ENCODE measurements around the gene NEURL1. TPM values are rescaled to one million over a fixed set of nuclear protein-coding genes. Genes with fewer than 3 reads are reported as not detected.

Gene NEURL1
- total RNA-seq, 2 donors from 2014 or later: 0.12 TPM; not detected in 1

- H3K36me3 ChIP-seq: no peaks in the 10 kb centered on the region
- H3K27me3 ChIP-seq: no peaks in the 10 kb centered on the region
- H3K4me1 ChIP-seq: peaks cover 0 to 11% of the 10 kb centered on the region in 2 donors
- no peak for DNase-seq (ENCODE audit: low spot score)
- no peak for TF ChIP-seq CTCF (IDR thresholded peaks at IDR 0.05)
- H3K4me3 ChIP-seq: peak overlapping the region in 1 of 2 donors; percentile 35
- H3K27ac ChIP-seq: no peak overlapping the region
- peaks cover 0 to 8% of the 10 kb centered on the region in 2 donors for H3K9me3 ChIP-seq
Observed at GRCh38 chr10:103585011-103585405, 91.5 kb downstream of the NEURL1 start.

- no peak overlapping the region for H3K4me3 ChIP-seq
- H3K9me3 ChIP-seq: peaks cover 0 to 8% of the 10 kb centered on the region in 2 donors
- no peak for TF ChIP-seq CTCF (IDR thresholded peaks at IDR 0.05)
- no peaks in the 10 kb centered on the region for H3K4me1 ChIP-seq
- H3K36me3 ChIP-seq: no peaks in the 10 kb centered on the region
- no peak overlapping the region for H3K27ac ChIP-seq
- DNase-seq (ENCODE audit: low spot score): no peak
- no peaks in the 10 kb centered on the region for H3K27me3 ChIP-seq
Observed at GRCh38 chr10:103587073-103587472, 93.6 kb downstream of the NEURL1 start.

- Histone ChIP-seq H3K36me3 (no peaks in the 10 kb centered on the region), H3K4me3 (no peak overlapping the region), H3K27ac (no peak overlapping the region), H3K9me3 (peaks cover 0 to 8% of the 10 kb centered on the region in 2 donors), H3K27me3 (no peaks in the 10 kb centered on the region), H3K4me1 (no peaks in the 10 kb centered on the region)
- no peak for TF ChIP-seq CTCF (IDR thresholded peaks at IDR 0.05)
- no peak for DNase-seq (ENCODE audit: low spot score)
Observed at GRCh38 chr10:103589074-103589630, 95.6 kb downstream of the NEURL1 start.

- Histone ChIP-seq H3K4me1 (no peaks in the 10 kb centered on the region), H3K27me3 (no peaks in the 10 kb centered on the region)
- TF ChIP-seq CTCF (IDR thresholded peaks at IDR 0.05): no peak
Observed at GRCh38 chr10:103590060-103590459, 96.6 kb downstream of the NEURL1 start.

GRCh38 chr10:103590744-103591291 is 97.3 kb downstream of the NEURL1 start:
- no peak overlapping the region for H3K27ac ChIP-seq
- DNase-seq (ENCODE audit: low spot score): no peak
- H3K4me1 ChIP-seq: peaks cover 0 to 2% of the 10 kb centered on the region in 2 donors
- peaks cover 0 to 8% of the 10 kb centered on the region in 2 donors for H3K9me3 ChIP-seq
- TF ChIP-seq CTCF (IDR thresholded peaks at IDR 0.05): no peak
- H3K27me3 ChIP-seq: no peaks in the 10 kb centered on the region
- no peaks in the 10 kb centered on the region for H3K36me3 ChIP-seq
- no peak overlapping the region for H3K4me3 ChIP-seq

More at GRCh38 chr10:103590060-103590459, 96.6 kb downstream of the NEURL1 start:
- DNase-seq (ENCODE audit: low spot score): no peak
- Histone ChIP-seq H3K4me3 (no peak overlapping the region), H3K27ac (no peak overlapping the region), H3K9me3 (peaks cover 0 to 8% of the 10 kb centered on the region in 2 donors), H3K36me3 (no peaks in the 10 kb centered on the region)

Measured in right atrium auricular region (tissue), 2 donors.